H1 (cell line): Measurements from ENCODE around the gene NUMB. TPM values are rescaled to one million over a fixed set of nuclear protein-coding genes. Genes with fewer than 3 reads are reported as not detected.

Source experiments
- CTCF ChIA-PET: fragments of 300-600 bp; sonication (Branson Sonifier 250); formaldehyde crosslinking; loops from one replicate; lab custom pipeline; 2021; ENCODE audit not compliant: partially characterized antibody; lab: Charles Lee
- POLR2A ChIA-PET: fragments of 300-600 bp; sonication (Branson Sonifier 250); formaldehyde crosslinking; loops from one replicate; lab custom pipeline; 2021; ENCODE audit warnings: inconsistent platforms; ENCODE audit not compliant: partially characterized antibody; lab: Charles Lee
- DNase-seq, 2 experiments: peaks; one replicate each; pipeline versions ENCODE4 v3.0.0 to v3.0.0-alpha.2; 2010 to 2022; ENCODE audit warnings: low spot score in 2 of 2, low read depth in 1 of 2, mixed read lengths in 1 of 2
- FAIRE-seq: peaks from 2 replicates; lab custom pipeline; 2011; peaks lifted over from hg19 to GRCh38; lab: Jason Lieb, UNC
- H2AFZ ChIP-seq: 2 replicates; pipeline ENCODE4 v1.8.1; 2012; ENCODE audit warnings: low read length, inconsistent platforms
- H2AK5ac ChIP-seq: 2 replicates; pipeline ENCODE4 v1.6.1; 2013; ENCODE audit warnings: low read depth, low read length
- H2BK120ac ChIP-seq: replicated peaks from 2 replicates; pipeline ENCODE3; 2013; ENCODE audit warnings: low read depth, low read length, inconsistent platforms
- H2BK12ac ChIP-seq: 2 replicates; pipeline ENCODE4 v1.6.1; 2013; ENCODE audit warnings: low read depth, low read length
- H2BK15ac ChIP-seq: 2 replicates; pipeline ENCODE4 v1.6.1; 2013; ENCODE audit warnings: low read length
- H2BK20ac ChIP-seq: 2 replicates; pipeline ENCODE4 v1.6.1; 2013; ENCODE audit warnings: low read length
- H2BK5ac ChIP-seq: 2 replicates; pipeline ENCODE4 v1.6.1; 2013; ENCODE audit warnings: low read depth, low read length
- H3K14ac ChIP-seq: 2 replicates; pipeline ENCODE4 v1.6.1; 2013; ENCODE audit warnings: inconsistent platforms; ENCODE audit not compliant: insufficient read length
- H3K18ac ChIP-seq: 2 replicates; pipeline ENCODE4 v1.6.1; 2013; ENCODE audit warnings: low read length; ENCODE audit errors: extremely low read depth
- H3K23ac ChIP-seq: 2 replicates; pipeline ENCODE4 v1.6.1; 2013; ENCODE audit warnings: inconsistent platforms; ENCODE audit not compliant: insufficient read length
- H3K23me2 ChIP-seq: 2 replicates; pipeline ENCODE4 v1.6.1; 2013; ENCODE audit warnings: low read depth, low read length
- H3K27ac ChIP-seq: 2 replicates; pipeline ENCODE4 v1.6.1; 2011; ENCODE audit warnings: low read depth, low read length, inconsistent platforms
- H3K27me3 ChIP-seq, 4 experiments: replicated peaks in 1 of 4; 1 replicate in 1 of 4; 2 replicates in 3 of 4; pipeline versions ENCODE4 v1.6.1 to v1.8.1; 2011 to 2013; ENCODE audit warnings: low read length in 3 of 4, mild to moderate bottlenecking in 3 of 4, inconsistent platforms in 2 of 4, mixed read lengths in 2 of 4, moderate library complexity in 1 of 4; ENCODE audit not compliant: control insufficient read depth in 3 of 4, insufficient read depth in 3 of 4; ENCODE audit errors: extremely low read depth in 1 of 4
- H3K36me3 ChIP-seq, 4 experiments: 2 replicates each; pipeline versions ENCODE4 v1.6.1 to v1.8.1; 2011 to 2013; ENCODE audit warnings: mild to moderate bottlenecking in 4 of 4, low read length in 3 of 4, moderate library complexity in 2 of 4, control low read depth in 1 of 4, inconsistent platforms in 1 of 4; ENCODE audit not compliant: insufficient read depth in 4 of 4, control insufficient read depth in 2 of 4
- H3K4ac ChIP-seq: replicated peaks from 2 replicates; pipeline ENCODE3; 2013; ENCODE audit warnings: low read length, low read depth, mixed read lengths, inconsistent platforms; ENCODE audit not compliant: insufficient read length
- H3K4me1 ChIP-seq, 4 experiments: replicated peaks in 1 of 4; 1 replicate in 1 of 4; 2 replicates in 3 of 4; pipeline versions ENCODE4 v1.6.1 to v1.8.1; 2011 to 2013; ENCODE audit warnings: low read length in 3 of 4, inconsistent platforms in 2 of 4, mixed read lengths in 1 of 4; ENCODE audit not compliant: insufficient read depth in 4 of 4, control insufficient read depth in 3 of 4
- H3K4me2 ChIP-seq, 2 experiments: 2 replicates each; pipeline versions ENCODE4 v1.6.1 to v1.8.1; 2011 to 2013; ENCODE audit warnings: low read depth in 2 of 2, low read length in 2 of 2, control low read depth in 1 of 2, inconsistent platforms in 1 of 2, mild to moderate bottlenecking in 1 of 2; ENCODE audit not compliant: insufficient read depth in 1 of 2
- H3K4me3 ChIP-seq, 4 experiments: fragments of 200-600, 300-600 bp in 1 of 4; sonication (generic), shearing (Covaris generic), sonication (Bioruptor Twin) in 1 of 4; 2 replicates each; pipeline versions ENCODE4 v1.5.1 to v1.8.1; 2011 to 2016; ENCODE audit warnings: low read length in 4 of 4, low read depth in 3 of 4, control low read depth in 2 of 4, inconsistent platforms in 2 of 4, mild to moderate bottlenecking in 2 of 4, mixed read lengths in 1 of 4, moderate library complexity in 1 of 4; ENCODE audit not compliant: insufficient read depth in 2 of 4; ENCODE audit errors: extremely low read depth in 1 of 4
- H3K56ac ChIP-seq: replicated peaks from 2 replicates; pipeline ENCODE3; 2013; ENCODE audit warnings: low read depth, mild to moderate bottlenecking, mixed read lengths, low read length, inconsistent platforms; ENCODE audit not compliant: insufficient read length
- H3K79me1 ChIP-seq: 2 replicates; pipeline ENCODE4 v1.6.1; 2013; ENCODE audit warnings: low read depth, low read length, control low read depth
- H3K79me2 ChIP-seq, 2 experiments: 2 replicates each; pipeline versions ENCODE4 v1.6.1 to v1.8.1; 2012 to 2013; ENCODE audit warnings: low read length in 2 of 2, mild to moderate bottlenecking in 2 of 2, inconsistent platforms in 1 of 2; ENCODE audit not compliant: insufficient read depth in 2 of 2, control insufficient read depth in 1 of 2
- H3K9ac ChIP-seq, 4 experiments: replicated peaks in 1 of 4; 1 replicate in 1 of 4; 2 replicates in 3 of 4; pipeline versions ENCODE4 v1.6.1 to v1.8.1; 2011 to 2013; ENCODE audit warnings: low read depth in 3 of 4, low read length in 3 of 4, control low read depth in 2 of 4, mild to moderate bottlenecking in 2 of 4, moderate library complexity in 2 of 4, inconsistent platforms in 1 of 4; ENCODE audit errors: extremely low read depth in 1 of 4
- H3K9me3 ChIP-seq, 2 experiments: 2 replicates each; pipeline versions ENCODE4 v1.6.1 to v1.8.1; 2012 to 2013; ENCODE audit warnings: mild to moderate bottlenecking in 2 of 2, moderate library complexity in 2 of 2, control low read depth in 1 of 2, inconsistent platforms in 1 of 2, low read depth in 1 of 2, low read length in 1 of 2, mixed read lengths in 1 of 2; ENCODE audit not compliant: insufficient read depth in 2 of 2
- H4K20me1 ChIP-seq, 2 experiments: replicated peaks in 1 of 2; 2 replicates each; pipeline versions ENCODE3 to v1.8.1; 2011 to 2013; ENCODE audit warnings: inconsistent platforms in 2 of 2, low read length in 2 of 2, mild to moderate bottlenecking in 1 of 2; ENCODE audit not compliant: insufficient read depth in 2 of 2, control insufficient read depth in 1 of 2
- H4K5ac ChIP-seq: 2 replicates; pipeline ENCODE4 v1.6.1; 2013; ENCODE audit warnings: low read length, low read depth, mixed read lengths, inconsistent platforms; ENCODE audit not compliant: insufficient read length
- H4K8ac ChIP-seq: 2 replicates; pipeline ENCODE4 v1.8.0; 2013; ENCODE audit warnings: mild to moderate bottlenecking, moderate library complexity, low read length, inconsistent platforms; ENCODE audit not compliant: insufficient read depth; ENCODE audit errors: extremely low read depth
- H4K91ac ChIP-seq: replicated peaks from 2 replicates; pipeline ENCODE3; 2013; ENCODE audit warnings: low read length, mixed read lengths, inconsistent platforms; ENCODE audit not compliant: insufficient read length
- EP300 ChIP-seq, 2 experiments: IDR thresholded peaks; 1 replicate in 1 of 2; 2 replicates in 1 of 2; pipeline ENCODE4 v1.6.1; 2011 to 2012; ENCODE audit warnings: low read depth in 2 of 2, low read length in 2 of 2, mild to moderate bottlenecking in 2 of 2, borderline replicate concordance in 1 of 2, inconsistent platforms in 1 of 2, moderate library complexity in 1 of 2
- SUZ12 ChIP-seq: fragments of 200-600 bp; sonication (generic); IDR thresholded peaks from 2 replicates; pipeline ENCODE4 v1.6.1; 2012; ENCODE audit warnings: mild to moderate bottlenecking, inconsistent platforms, low read length, moderate library complexity, mixed read lengths
- WGBS, 2 experiments: shearing (Covaris generic) in 1 of 2; methylation state at CpG; one replicate each; pipeline versions ENCODE4 v1.1.6 to v1.1.7; 2013 to 2015; ENCODE audit warnings: low lambda C conversion rate in 2 of 2, mixed read lengths in 2 of 2, inconsistent platforms in 1 of 2, low coverage in 1 of 2, missing lambda C conversion rate in 1 of 2; ENCODE audit not compliant: insufficient replicate concordance in 2 of 2, insufficient coverage in 1 of 2, insufficient read length in 1 of 2; ENCODE audit errors: extremely low coverage in 1 of 2, missing lambda C conversion rate in 1 of 2; 5-methylcytosine and 5-hydroxymethylcytosine counted together
- polyA plus RNA-seq, 7 experiments: library from polyadenylated mRNA; depleted of rRNA in 3 of 7; stranded (reverse) in 5 of 7; unstranded in 2 of 7; fragments of >200 nt in 5 of 7; fragments of 200-250 nt in 2 of 7; gene quantifications; 1 replicate in 5 of 7; 2 replicates in 1 of 7; 4 replicates in 1 of 7; pipeline versions ENCODE4 v1.2.1 to v1.2.3, GENCODE V29; 2011 to 2013; ENCODE audit warnings: missing spikeins in 2 of 7, mixed read lengths in 2 of 7
- total RNA-seq: library from RNA; stranded (reverse); fragmentation: NEBNext Ultra II Directional; extraction: Animal tissue kit (Norgen Biotek cat#: 25700); gene quantifications from 2 replicates; pipeline ENCODE4 v1.2.1, GENCODE V29; 2021

The NUMB gene
- total and polyA plus RNA-seq, 2 of the 8 experiments (the other 6 are each of a cell fraction or from before 2014, with no cell fraction given): 54.3 to 78.1 TPM

DNA sequence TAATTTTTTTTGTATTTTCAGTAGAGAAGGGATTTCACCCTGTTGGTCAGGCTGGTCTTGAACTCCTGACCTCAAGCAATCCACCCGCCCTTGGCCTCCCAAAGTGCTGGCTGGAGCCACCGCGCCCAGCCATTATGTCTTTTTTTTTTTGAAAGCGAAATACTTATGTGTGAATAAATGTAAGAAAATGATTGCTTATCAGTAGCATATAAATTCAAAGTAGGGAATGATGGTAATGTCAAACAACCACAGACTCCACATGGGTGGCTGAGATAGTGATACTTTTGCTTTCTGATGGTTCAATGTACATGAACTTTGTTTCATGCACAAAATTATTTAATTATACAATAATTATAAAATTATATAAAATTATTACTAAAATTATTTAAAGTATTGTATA is 145.2 kb downstream of the NUMB start:
- H3K36me3 ChIP-seq: no peaks in the 10 kb centered on the region
- H2AK5ac ChIP-seq: no peak overlapping the region
- no peak overlapping the region for H3K56ac ChIP-seq
- H3K14ac ChIP-seq: no peak overlapping the region
- H4K8ac ChIP-seq: no peak overlapping the region
- H2BK12ac ChIP-seq: no peak overlapping the region
- H3K27ac ChIP-seq: no peak overlapping the region
- H3K18ac ChIP-seq: no peak overlapping the region
- no peaks in the 10 kb centered on the region for H4K20me1 ChIP-seq
- H3K9me3 ChIP-seq: no peaks in the 10 kb centered on the region
- H3K27me3 ChIP-seq: no peaks in the 10 kb centered on the region
- H3K4me3 ChIP-seq: no peak overlapping the region
- H2BK120ac ChIP-seq: no peak overlapping the region
- H2BK15ac ChIP-seq: no peak overlapping the region
- no peak overlapping the region for H3K4me2 ChIP-seq
- H3K23me2 ChIP-seq: no peaks in the 10 kb centered on the region
- H3K4ac ChIP-seq: no peak overlapping the region
- H4K91ac ChIP-seq: no peak overlapping the region
- POLR2A ChIA-PET: interaction anchor here (0.6 to 0.8 kb wide), 2 partner anchors 45 to 88 kb away, joined by 3 read pairs; no protein-coding TSS in a partner anchor
- H2BK20ac ChIP-seq: no peak overlapping the region
- WGBS, 2 experiments: 95% methylated on average over 4 of the region's 4 CpGs; no CpG with 5 or more reads in 1 of the 2 experiments
- no peaks in the 10 kb centered on the region for H3K4me1 ChIP-seq
- H4K5ac ChIP-seq: no peak overlapping the region
- no peak overlapping the region for H2BK5ac ChIP-seq
- no peaks in the 10 kb centered on the region; the same call in 1 of the 2 replicates for H3K79me1 ChIP-seq
- no peaks in the 10 kb centered on the region for H3K79me2 ChIP-seq
- DNase-seq: no peak
- no peak for TF ChIP-seq EP300 (IDR thresholded peaks at IDR 0.05; ENCODE audit: borderline replicate concordance in 1 of 2, low read depth in 2 of 2, low read length in 2 of 2)
- TF ChIP-seq SUZ12: no peak
- H2AFZ ChIP-seq: no peak overlapping the region
- CTCF ChIA-PET: interaction anchor here (0.7 kb wide), 1 partner anchor 18 kb away, joined by 3 read pairs; no protein-coding TSS in a partner anchor
- H3K23ac ChIP-seq: no peak overlapping the region
- no peak for FAIRE-seq
- H3K9ac ChIP-seq: no peak overlapping the region
